ENCODE results near the gene BMP2K.
"Not testable (repeated sequence)": the region's sequence is repeated elsewhere in the genome, so short reads cannot be mapped to it uniquely, and the experiment has no call there.

The BMP2K gene

DNA sequence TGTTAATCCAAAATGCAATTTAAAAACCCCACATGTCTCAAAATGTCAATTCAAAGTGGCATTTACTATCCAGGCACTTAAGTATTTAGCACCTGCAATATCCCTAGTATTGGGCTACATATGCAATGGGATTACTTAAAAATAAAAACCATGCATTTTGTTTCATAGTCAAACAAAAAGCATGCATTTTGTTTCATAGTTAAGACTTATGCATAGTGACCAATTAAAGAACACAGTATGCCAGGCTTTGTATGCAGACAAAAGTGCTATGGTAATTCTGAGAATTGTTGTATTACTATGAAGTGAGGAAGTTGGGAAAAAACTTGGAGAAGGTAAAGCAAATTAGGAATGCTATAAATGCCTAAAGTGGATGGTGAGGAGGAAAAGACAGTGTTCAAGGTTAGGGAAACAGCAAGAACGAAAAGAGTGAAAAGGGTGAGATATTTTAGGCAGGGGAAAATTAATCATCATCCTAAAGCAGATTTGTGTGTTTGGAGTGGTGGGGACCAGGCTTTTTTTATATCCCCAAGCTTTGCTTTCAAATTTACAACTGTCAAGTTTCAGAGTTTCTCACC is 10.6 kb upstream of the BMP2K start:
- no peak for DNase-seq

DNA sequence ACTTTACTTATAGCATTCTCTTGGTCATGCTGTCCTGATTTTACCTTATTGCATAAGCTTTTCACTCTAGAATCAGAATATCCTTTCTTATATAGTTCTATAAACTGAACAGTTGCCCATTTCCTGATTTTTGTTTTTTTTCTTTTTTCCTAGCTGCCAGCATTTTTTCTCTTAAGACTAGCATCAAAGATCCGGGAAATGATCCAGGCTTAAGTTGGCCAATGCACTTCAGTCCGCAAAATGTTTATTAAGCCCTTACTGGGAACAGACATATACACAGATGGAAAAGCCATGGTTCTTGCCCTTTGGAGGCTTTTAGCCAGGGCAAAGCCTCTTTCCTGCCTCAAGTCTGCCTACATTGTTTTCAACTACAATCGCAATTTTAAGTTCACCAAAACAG is 10.1 kb upstream of the BMP2K start:
- no peak for DNase-seq

DNA sequence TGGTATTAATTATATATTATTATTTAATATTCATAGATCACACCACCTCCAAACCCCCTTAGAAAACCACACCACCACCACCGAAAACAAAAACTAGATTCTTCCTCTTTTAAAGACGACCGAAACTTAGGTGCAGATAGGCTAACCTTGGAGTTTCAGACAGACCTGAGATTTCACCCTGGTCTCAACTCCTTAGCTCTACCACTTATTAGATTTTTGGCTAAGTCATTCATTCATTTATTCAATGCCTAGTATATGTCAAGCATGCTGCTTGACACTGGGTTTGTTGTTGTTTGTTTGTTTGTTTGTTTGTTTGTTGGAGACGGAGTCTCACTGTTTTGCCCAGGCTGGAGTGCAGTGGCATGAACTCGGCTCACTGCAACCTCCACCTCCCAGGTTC is 9.5 kb upstream of the BMP2K start:
- DNase-seq = no peak

DNA sequence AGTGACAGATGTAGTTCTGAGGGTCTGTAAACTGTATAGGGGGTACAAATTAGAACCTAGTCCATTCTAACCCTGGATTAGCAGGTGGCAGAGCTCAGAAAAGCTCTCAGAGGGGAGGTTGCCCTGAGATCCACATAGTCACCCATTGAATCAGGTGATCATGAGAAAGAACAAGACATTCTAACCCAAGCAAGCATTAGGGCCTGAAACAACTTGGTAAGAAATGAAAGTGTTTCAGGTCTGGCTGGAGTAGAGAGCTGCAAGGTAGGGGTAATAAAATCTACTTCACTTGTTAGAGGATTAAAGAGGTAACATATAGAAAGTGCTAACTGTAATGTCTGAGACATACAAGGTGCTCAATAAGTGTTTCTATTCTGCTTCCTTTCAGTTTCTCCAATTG is 8.8 kb upstream of the BMP2K start:
- no peak for DNase-seq

DNA sequence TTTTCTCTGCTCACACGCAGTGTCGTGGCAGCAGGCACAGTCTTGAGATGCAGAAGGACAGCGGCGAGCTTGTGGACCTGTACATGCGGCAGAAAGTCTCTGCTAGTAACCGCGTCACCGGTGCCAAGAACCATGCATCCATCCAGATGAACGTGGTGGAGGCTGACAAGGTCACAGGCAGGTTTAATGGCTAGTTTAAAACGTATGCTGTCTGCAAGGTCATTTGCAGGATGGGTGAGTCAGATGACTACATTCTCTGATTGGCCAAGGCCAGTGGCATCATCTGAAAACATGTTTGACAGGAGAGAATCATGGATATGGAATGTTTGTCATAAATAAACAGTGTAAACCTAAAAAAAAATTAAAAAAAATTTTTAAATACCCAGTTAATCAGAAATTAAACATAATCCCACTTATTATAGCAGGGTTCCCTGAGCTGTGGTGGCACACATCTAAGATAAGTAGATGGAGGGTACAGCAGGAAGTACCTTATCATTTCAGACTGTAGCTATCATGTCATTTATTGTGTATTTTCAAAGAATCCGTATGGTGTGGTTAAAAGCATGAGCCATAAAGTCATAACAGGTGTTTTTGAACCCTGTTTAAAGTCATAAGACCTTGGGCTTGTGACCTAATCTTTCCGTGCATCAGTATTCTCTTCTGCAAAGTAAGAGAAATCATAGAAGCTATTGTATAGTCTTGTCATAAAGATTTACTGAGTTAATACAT is 7.5 kb upstream of the BMP2K start:
- no peak for DNase-seq

DNA sequence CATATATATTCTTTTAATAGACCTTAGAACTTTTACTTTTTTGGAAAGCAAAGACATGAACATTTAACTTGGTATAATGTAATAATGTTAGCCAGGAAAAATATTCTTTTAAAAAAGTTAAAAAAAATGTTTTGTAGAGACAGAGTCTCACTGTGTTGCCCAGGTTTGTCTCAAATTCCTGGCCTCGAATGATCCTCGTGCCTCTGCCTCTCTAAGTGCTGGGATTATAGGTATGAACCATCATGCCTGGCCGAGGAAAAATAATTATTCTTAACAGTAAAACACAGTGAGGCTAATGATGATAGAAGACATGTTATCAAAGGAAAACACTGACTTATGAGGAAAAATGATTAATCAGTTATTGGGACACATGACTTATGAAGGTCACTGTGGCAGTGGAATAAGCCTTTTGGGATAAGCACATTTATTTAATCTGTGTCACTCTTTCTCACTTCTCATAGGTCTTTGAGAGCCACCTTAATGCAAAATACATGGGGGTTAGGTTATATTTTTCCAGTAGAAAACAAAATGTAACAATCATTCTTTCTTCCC is 6.0 kb upstream of the BMP2K start:
- DNase-seq = no peak

DNA sequence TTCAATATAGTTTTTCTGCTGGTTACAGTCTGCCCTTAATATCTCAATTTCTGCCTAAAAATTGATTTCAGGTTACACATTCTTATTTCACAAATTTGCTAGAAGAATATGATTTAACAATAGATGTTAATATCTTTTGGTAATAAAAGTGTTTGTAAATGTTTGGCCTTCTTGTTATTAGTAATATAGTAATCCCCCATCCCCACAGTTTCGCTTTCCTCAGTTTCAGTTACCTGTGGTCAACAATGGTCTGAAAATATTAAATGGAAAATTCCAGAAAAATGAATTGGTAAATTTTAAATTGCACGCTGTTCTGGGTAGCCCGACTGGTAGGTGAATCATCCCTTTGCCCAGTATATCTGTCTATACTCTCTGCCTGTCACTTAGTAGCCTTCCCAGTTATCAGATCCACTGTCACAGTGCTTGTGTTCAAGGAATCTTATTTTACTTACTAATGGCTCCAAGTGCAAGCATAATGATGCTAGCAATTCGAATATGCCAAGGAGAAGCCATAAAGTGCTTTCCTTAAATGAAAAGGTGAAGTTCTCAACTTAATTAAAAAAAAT is 3.5 kb upstream of the BMP2K start:
- no peak for DNase-seq

DNA sequence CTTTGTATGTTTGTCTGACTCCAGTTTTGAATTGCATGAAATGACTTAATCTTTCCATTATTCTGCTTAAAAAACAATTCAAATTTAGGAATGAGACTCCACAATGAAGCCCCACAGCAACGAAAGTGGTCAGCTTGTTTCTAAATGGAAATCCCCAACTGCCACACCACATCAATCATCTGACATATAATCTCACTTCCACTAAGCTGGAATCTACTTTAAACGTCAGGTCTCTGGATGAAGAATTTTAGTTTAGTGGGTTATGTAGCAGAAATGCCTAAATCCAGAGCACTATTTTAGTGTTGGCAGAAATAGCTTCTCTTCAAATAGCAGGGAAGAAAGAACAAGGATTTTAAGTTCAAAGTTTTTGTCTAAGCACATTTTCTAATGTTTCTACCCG is 1.7 kb upstream of the BMP2K start:
- DNase-seq = no peak

DNA sequence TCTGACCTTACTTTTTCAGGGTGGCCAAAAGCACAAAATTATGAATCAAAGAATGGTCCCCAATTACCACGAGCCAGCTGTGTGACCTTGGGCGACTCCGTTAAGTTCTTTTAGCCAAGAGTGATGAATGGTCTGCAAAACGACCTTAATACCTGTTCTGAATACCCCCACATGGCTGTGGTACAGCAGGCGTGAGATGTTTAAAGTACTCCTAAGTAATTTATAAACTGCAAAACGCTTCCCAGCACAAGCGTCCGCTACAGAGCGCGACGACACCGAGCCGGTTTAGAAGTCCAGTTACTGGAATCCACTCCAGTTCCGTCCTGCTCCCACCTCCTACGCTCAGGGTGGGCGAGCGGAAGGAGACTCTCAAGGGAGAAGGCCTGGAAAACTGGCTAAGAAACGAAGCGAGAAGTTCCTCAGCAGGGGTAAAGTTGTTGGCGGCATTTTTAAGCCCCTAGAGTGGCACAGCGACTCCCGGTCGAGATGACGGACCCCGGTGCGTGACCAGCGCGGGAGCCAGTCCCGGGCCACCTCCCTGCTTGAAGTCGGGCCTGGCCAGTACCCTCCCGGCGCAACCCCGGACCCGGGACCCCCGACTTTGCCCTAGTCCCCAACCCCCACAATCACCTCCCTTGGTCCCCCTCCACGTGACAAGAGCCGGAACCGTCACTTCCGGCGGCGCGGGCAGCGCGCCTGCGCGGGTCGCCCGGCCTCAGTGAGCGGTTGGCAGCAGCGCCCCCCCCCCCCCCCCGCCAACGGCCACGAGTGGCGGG is 659 bp upstream of the BMP2K start:
- peak; percentile 85 for DNase-seq

DNA sequence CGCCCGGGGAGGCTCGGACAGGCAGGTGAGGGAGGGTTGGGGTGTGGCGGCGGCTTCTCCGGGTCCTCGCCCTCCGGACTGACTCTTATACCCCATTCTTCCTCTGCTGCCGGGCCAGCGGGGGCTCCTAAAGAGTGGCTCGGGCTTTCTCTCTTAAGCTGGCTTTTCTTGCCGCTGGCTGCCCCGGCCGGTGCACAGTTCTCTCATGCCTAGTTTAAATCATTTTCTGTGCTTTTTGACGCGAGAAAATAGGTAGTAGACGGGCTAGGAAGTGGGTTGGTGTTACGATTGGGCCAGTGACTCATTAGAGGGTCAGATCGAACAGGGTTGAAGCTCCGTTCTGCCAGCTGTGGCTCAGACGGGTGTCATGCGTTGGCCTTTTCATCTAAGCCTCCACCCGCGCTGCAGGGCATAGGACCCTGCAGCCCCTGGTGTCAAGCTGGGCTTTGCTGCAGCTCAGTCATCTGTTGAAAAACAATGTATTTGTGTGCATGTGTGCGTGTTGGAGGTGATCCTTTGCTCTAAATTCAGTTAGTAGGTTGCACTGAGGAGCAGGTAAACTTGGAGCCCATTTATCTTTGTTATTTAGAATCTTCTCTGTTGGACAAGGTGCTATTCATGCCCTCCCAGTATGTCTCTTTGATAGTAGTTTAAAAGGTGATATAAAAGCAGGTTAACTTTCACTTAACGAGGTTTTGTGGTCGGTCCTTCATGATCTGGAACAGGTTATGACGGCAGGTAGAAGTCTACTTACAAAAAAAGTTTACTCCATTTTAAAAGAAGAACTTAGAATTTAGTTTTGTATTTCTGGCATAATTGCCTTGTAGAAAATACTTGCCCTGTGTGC is 802 bp downstream of the BMP2K start:
- DNase-seq = peak; percentile 73

DNA sequence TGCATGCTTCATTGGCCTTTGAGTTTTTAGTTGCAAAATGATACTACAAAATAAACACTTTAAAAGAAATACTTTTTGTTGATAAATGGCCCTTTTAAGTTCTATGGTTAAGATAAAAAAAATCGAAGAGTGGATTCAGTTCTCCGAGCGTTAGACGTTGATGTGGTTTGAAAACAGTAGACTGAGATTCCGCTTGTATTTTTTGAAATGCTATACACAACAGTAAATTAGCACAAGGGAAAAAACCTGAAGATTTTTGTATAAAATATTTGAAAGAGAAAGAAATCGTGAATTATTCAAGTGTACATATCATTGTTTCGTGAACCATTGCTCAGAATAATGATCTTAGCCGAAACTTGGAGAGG is 1.4 kb downstream of the BMP2K start:
- no peak for DNase-seq

DNA sequence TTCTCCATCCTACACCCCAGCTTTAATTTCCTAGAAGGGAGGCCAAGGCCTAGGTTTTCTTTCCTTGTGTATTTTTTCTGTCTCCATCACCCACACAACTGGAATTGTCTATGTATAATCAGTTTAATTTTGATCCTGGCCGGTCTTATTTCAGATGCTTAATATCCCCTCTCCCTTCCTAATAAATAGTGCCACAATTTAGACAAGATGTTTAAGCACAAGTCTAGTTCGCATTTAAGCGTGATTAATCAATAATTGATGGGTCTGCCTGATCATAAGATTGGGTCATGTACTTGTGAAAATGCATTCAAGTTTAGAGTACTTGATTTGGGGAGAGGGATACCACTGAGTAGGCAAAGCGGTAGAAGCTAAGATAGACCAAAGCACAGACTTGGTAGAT is 2.4 kb downstream of the BMP2K start:
- DNase-seq = no peak

DNA sequence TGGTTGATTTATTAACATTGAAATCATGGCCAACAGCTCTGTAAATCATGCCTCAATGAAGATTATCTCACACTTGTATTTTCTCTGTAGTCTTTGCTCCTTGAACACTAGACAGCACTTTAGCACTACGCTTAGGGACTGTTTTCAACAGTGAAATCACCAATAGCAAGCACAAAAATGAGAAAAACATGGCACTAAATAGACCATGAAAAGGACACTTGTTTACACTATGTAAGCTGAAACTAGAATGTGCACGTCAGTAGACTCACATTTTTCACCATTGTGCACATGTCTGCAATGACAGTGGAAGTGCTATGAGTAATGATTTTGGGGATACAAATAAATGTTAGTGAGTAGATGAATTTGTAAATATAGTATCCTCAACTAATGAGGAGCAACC is 3.1 kb downstream of the BMP2K start:
- no peak for DNase-seq

DNA sequence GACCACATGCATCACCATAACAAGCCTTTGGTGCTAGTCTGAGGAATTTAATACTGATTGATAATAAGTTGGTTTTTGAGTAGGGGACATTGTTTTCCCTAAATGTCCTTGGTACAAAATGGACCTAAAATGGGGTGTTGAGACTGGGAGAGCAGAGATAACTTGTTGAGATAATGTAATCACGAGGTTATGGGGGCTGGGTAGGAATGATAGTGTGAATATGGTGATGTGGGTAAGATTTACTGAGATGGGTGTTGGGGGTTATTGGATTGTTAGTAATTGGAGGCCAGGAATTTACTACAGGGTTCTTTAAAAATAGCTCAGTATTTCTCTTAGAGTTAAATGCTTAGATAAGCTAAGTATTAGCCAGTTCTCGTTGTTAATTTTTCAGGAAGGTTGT is 3.9 kb downstream of the BMP2K start:
- DNase-seq = no peak

DNA sequence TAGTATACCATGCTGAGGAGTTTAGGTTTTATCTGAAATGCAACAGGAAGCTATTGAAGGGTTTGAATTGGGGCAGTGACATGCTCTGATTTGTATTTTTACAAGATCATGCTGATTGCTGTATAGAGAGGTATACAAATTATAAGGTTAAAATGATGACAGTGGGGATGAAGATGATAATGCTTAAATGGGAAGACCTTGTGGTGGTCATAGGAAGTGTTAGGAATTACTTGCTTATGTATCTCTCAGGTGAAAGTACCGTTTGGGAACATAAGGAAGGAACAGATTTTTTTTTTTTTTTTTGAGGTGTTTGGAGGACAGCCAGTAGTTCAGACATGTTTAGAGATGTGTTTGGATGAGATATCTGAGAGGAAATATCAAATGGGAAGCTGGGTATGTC is 5.0 kb downstream of the BMP2K start:
- DNase-seq = no peak

DNA sequence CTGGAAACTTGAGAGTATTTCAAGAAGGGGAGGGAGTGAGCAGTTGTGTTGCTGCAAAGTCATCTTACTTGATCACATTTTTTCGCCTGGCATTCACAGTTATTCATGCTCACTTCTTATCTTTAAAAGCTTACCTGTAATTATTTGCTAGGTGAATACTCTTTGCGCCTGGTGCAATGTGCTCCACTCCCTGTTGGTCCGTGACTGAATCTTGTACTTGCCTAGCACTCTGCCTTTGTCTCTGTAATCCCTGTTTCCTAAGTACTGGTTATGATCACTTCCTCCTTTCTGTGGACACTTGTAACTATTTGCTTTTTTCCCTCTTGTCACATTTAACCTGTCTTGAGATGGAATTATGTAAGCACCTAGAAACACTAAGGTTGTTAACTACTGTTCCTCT is 5.8 kb downstream of the BMP2K start:
- no peak for DNase-seq

DNA sequence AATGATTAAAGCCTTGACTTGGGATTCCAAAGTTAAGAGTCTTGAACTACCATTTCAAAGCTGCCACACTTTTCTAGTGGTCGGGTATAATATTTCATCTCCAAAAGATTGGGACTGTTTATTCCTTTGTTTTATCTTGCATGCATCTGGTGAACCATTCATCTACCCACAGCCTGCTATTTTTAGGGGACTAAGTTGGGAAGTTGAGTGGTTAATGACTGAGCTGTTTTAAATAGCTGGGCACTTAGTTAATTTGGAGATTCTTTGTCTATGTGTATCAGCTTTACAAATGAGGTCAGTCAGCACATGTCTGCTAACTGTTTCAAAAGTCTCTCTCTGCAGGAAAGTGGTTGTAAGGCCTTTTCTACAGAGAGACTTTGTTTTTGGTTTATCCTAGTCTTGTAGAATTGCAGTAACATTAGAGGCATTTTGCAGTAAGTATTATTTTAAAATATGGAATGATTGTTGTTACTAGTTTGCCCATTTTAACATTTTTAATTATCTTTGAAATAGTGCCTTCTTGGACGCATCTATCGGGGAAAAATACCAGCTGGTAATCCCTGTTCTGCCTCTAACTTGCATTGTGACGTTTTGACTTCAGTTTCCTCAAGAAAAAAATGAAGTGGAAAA is 8.2 kb downstream of the BMP2K start:
- no peak for DNase-seq

DNA sequence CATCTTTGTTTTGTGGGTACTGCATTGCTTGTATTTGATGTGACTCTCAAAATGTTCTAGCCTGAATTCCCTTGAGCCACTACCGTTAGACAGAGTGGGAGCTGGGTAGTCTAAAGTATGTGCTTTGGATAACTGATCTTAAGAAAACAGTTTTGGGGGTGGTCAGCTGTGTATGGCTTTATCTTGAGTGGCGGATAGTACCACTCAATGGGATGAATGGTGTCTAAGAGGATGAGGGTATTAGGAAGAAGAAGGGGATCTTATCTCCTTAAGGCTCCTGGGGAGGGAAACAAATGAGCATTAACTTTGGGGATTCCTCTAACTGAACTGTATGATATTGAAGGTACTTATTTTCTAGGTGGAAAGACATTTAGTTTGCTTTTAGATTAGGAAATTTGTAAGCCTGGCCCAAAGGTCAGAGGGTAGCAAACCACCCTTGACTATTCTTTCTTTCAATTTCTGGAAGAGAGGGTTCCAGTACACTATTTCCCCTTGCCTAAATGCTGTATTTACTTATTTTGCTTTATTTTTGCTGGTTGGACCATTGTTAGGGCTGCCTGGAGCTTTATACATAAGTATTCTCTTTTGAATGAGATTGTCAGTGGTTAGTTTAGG is 11.3 kb downstream of the BMP2K start:
- no peak for DNase-seq

DNA sequence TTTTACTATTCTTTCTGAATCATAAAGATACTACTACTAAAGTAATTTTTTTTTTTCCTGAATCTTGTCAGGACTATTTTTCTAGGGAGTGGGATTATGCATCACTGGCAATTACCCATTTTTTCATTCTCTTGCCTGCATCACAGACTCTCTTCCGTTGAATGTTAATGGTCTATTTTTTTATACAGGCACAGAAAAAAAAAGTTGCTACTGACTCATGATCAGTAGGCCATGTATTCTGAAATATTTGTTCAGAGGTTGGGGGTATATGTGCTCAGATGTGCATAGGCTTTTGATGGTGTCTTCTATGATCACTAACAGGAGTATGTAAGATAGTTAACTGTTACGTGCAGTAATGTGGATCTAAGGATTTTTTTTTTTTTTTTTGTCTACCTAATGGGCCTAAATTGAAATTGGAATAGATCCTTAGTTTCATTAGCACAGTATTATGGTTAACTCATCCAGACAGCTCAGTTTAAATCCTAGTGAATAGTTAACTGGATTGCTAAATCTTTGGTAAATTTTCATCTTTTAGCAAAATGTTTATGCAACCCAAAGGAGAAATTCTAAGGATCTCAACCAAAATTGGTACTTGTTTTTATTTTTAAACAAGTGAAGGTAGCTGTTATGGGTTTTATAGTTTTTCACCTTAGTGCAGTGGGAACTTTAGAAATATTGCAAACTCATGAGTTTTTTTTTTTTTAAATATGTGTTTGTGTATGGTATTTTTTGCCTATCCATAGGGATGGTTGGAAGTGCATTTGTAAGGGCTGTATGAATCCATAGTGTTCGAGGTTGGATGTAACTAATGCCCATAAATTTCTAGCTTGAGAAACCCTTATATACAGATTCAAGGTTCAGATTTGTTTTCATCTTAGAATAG is 12.1 kb downstream of the BMP2K start:
- no peak for DNase-seq

DNA sequence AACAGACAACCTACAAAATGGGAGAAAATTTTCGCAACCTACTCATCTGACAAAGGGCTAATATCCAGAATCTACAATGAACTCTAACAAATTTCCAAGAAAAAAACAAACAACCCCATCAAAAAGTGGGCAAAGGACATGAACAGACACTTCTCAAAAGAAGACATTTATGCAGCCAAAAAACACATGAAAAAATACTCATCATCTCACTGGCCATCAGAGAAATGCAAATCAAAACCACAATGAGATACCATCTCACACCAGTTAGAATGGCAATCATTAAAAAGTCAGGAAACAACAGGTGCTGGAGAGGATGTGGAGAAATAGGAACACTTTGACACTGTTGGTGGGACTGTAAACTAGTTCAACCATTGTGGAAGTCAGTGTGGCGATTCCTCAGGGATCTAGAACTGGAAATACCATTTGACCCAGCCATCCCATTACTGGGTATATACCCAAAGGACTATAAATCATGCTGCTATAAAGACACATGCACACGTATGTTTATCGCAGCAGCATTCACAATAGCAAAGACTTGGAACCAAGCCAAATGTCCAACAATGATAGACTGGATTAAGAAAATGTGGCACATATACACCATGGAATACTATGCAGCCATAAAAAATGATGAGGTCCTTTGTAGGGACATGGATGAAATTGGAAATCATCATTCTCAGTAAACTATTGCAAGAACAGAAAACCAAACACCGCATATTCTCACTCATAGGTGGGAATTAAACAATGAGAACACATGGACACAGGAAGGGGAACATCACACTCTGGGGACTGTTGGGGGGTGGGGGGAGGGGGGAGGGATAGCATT is 19.7 kb downstream of the BMP2K start:
- not testable (repeated sequence) for DNase-seq

Data from CD4-positive, alpha-beta T cell treated with Interleukin-4 for 4 hours (primary cell).